SU-DHL-6 (cell line): ENCODE measurements around the gene SMKR1.
"Not testable (repeated sequence)": the region's sequence is repeated elsewhere in the genome, so short reads cannot be mapped to it uniquely, and the experiment has no call there.

ENCODE experiments used
- H2AFZ ChIP-seq: fragments of 200-600 bp; sonication (generic); 2 replicates; pipeline ENCODE4 v1.6.1; 2014; ENCODE audit warnings: low read depth, mild to moderate bottlenecking, moderate library complexity, mixed read lengths, antibody characterized with exemption, low read length; ENCODE audit not compliant: severe bottlenecking
- H3F3A ChIP-seq: fragments of 200-600 bp; shearing (Covaris generic); 2 replicates; pipeline ENCODE4 v1.6.0; 2016; ENCODE audit warnings: antibody characterized with exemption, mild to moderate bottlenecking; ENCODE audit not compliant: insufficient read depth
- H3K27ac ChIP-seq: fragments of 200-600 bp; sonication (generic); 2 replicates; pipeline ENCODE4 v1.5.1; 2016; ENCODE audit warnings: low read depth, mild to moderate bottlenecking, low read length, moderate library complexity, mixed read lengths
- H3K27me3 ChIP-seq: fragments of 200-600 bp; sonication (generic), shearing (Covaris generic); 2 replicates; pipeline ENCODE4 v1.6.0; 2014; ENCODE audit warnings: mild to moderate bottlenecking, low read length
- H3K36me3 ChIP-seq: fragments of 200-600 bp; sonication (generic); 2 replicates; pipeline ENCODE4 v1.6.1; 2014; ENCODE audit warnings: mild to moderate bottlenecking, low read length, mixed read lengths
- H3K4me2 ChIP-seq: fragments of 300-600, 200-600 bp; shearing (Covaris generic), sonication (generic); 2 replicates; pipeline ENCODE4 v1.6.0; 2014; ENCODE audit warnings: low read length, low read depth, mild to moderate bottlenecking; ENCODE audit not compliant: poor library complexity, severe bottlenecking
- H3K4me3 ChIP-seq: fragments of 200-600 bp; sonication (generic); 2 replicates; pipeline ENCODE4 v1.5.1; 2014; ENCODE audit warnings: antibody characterized with exemption, low read length, mild to moderate bottlenecking, mixed read lengths; ENCODE audit not compliant: insufficient read depth, poor library complexity, severe bottlenecking
- H3K79me2 ChIP-seq: fragments of 200-600 bp; sonication (generic); 2 replicates; pipeline ENCODE4 v1.6.1; 2014; ENCODE audit warnings: mild to moderate bottlenecking, low read length, moderate library complexity; ENCODE audit not compliant: insufficient read depth
- H3K9ac ChIP-seq: fragments of 200-600 bp; sonication (generic); 2 replicates; pipeline ENCODE4 v1.7.0; 2014; ENCODE audit warnings: mild to moderate bottlenecking, low read length
- H3K9me2 ChIP-seq: fragments of 200-600 bp; sonication (generic); replicated peaks from 2 replicates; pipeline ENCODE4 v1.6.1; 2014; ENCODE audit warnings: low read length; ENCODE audit not compliant: insufficient read depth
- H3K9me3 ChIP-seq: fragments of 200-600 bp; sonication (generic); 2 replicates; pipeline ENCODE4 v1.6.1; 2014; ENCODE audit warnings: low read length, mixed read lengths; ENCODE audit not compliant: insufficient read depth
- H4K20me1 ChIP-seq: fragments of 200-600 bp; sonication (generic); 2 replicates; pipeline ENCODE4 v1.6.1; 2014; ENCODE audit warnings: low read depth, mild to moderate bottlenecking, antibody characterized with exemption, low read length, moderate library complexity, mixed read lengths
- CTCF ChIP-seq: fragments of 200-600 bp; sonication (generic); IDR thresholded peaks from one replicate; pipeline ENCODE4 v1.5.1; 2017; ENCODE audit warnings: antibody characterized with exemption, mild to moderate bottlenecking, low read length, moderate library complexity; ENCODE audit not compliant: insufficient read depth, poor library complexity, severe bottlenecking
- EZH2phosphoT487 ChIP-seq: fragments of 200-600 bp; sonication (generic), shearing (Covaris generic); conservative IDR thresholded peaks from 2 replicates; pipeline ENCODE4 v1.6.1; 2018; ENCODE audit warnings: mild to moderate bottlenecking, antibody characterized with exemption, low read length, moderate library complexity, mixed read lengths

Gene SMKR1

GRCh38 chr7:129532375-129532774 is 30.0 kb downstream of the SMKR1 start:
- no peaks in the 10 kb centered on the region for H3K9me3 ChIP-seq
- H3K27ac ChIP-seq, result no peak overlapping the region
- no peaks in the 10 kb centered on the region for H3K9me2 ChIP-seq
- H2AFZ ChIP-seq, result no peak overlapping the region
- no peaks in the 10 kb centered on the region for H3F3A ChIP-seq
- no peak overlapping the region for H3K4me2 ChIP-seq
- no peaks in the 10 kb centered on the region for H3K79me2 ChIP-seq
- H3K9ac ChIP-seq, result no peak overlapping the region
- no peaks in the 10 kb centered on the region for H3K36me3 ChIP-seq
- TF ChIP-seq CTCF, result no peak
- TF ChIP-seq EZH2phosphoT487, result no peak
- H3K27me3 ChIP-seq, result no peaks in the 10 kb centered on the region
- no peak overlapping the region for H3K4me3 ChIP-seq
- H4K20me1 ChIP-seq, result no peaks in the 10 kb centered on the region

- H3K4me2 ChIP-seq, H2AFZ ChIP-seq, H3F3A ChIP-seq, H3K79me2 ChIP-seq, H4K20me1 ChIP-seq, H3K9me2 ChIP-seq, H3K9ac ChIP-seq, H3K27ac ChIP-seq, H3K4me3 ChIP-seq, H3K36me3 ChIP-seq, H3K9me3 ChIP-seq, H3K27me3 ChIP-seq: not testable (repeated sequence)
Measured at GRCh38 chr7:129534558-129535274, 32.4 kb downstream of the SMKR1 start.

GRCh38 chr7:129535896-129536295 is 33.6 kb downstream of the SMKR1 start:
- Histone ChIP-seq H2AFZ (no peak overlapping the region), H3K79me2 (no peaks in the 10 kb centered on the region), H3K4me2 (no peak overlapping the region), H3K36me3 (no peaks in the 10 kb centered on the region), H3K9ac (no peak overlapping the region), H3K27me3 (no peaks in the 10 kb centered on the region), H3K9me3 (no peaks in the 10 kb centered on the region), H3K9me2 (no peaks in the 10 kb centered on the region), H4K20me1 (no peaks in the 10 kb centered on the region), H3K4me3 (no peak overlapping the region), H3F3A (no peaks in the 10 kb centered on the region), H3K27ac (no peak overlapping the region)
- TF ChIP-seq EZH2phosphoT487, result no peak
- no peak for TF ChIP-seq CTCF

GRCh38 chr7:129536323-129536722 is 34.0 kb downstream of the SMKR1 start:
- Histone ChIP-seq H3F3A (no peaks in the 10 kb centered on the region), H3K27ac (no peak overlapping the region), H3K4me2 (no peak overlapping the region), H3K79me2 (no peaks in the 10 kb centered on the region), H4K20me1 (no peaks in the 10 kb centered on the region), H3K27me3 (no peaks in the 10 kb centered on the region), H3K4me3 (no peak overlapping the region), H3K9ac (no peak overlapping the region), H3K9me3 (no peaks in the 10 kb centered on the region), H3K36me3 (no peaks in the 10 kb centered on the region), H2AFZ (no peak overlapping the region), H3K9me2 (no peaks in the 10 kb centered on the region)
- no peak for TF ChIP-seq EZH2phosphoT487
- TF ChIP-seq CTCF, result no peak
